GM19193 (cell line): ENCODE measurements around the gene CES5A.

Experiments
- POLR2A ChIP-seq: IDR thresholded peaks from 4 replicates; pipeline ENCODE4 v1.6.1; 2011; ENCODE audit not compliant: insufficient read depth, insufficient read length; ENCODE audit errors: extremely low read depth

CES5A gene

GRCh38 chr16:55900616-55901393 is 25.6 kb upstream of the CES5A start:
- no peak for TF ChIP-seq POLR2A

GRCh38 chr16:55899857-55900256 is 24.7 kb upstream of the CES5A start:
- no peak for TF ChIP-seq POLR2A

GRCh38 chr16:55898592-55898991 is 23.4 kb upstream of the CES5A start:
- TF ChIP-seq POLR2A = no peak

- no peak for TF ChIP-seq POLR2A
Observed at GRCh38 chr16:55892821-55893220, 17.6 kb upstream of the CES5A start.

GRCh38 chr16:55889518-55889917 is 14.3 kb upstream of the CES5A start:
- no peak for TF ChIP-seq POLR2A

GRCh38 chr16:55888546-55888945 is 13.4 kb upstream of the CES5A start:
- TF ChIP-seq POLR2A = no peak

- no peak for TF ChIP-seq POLR2A
Observed at GRCh38 chr16:55876854-55877253, 1.7 kb upstream of the CES5A start.

GRCh38 chr16:55873122-55873521 is 2.1 kb downstream of the CES5A start:
- no peak for TF ChIP-seq POLR2A

- no peak for TF ChIP-seq POLR2A
Observed at GRCh38 chr16:55872130-55872529, 3.0 kb downstream of the CES5A start.

GRCh38 chr16:55871411-55872038 is 3.6 kb downstream of the CES5A start:
- TF ChIP-seq POLR2A = no peak

GRCh38 chr16:55868980-55869379 is 6.2 kb downstream of the CES5A start:
- no peak for TF ChIP-seq POLR2A

- no peak for TF ChIP-seq POLR2A
Observed at GRCh38 chr16:55868137-55868536, 7.0 kb downstream of the CES5A start.

GRCh38 chr16:55861288-55861687 is 13.9 kb downstream of the CES5A start:
- TF ChIP-seq POLR2A = no peak

GRCh38 chr16:55856950-55857349 is 18.2 kb downstream of the CES5A start:
- TF ChIP-seq POLR2A = no peak

GRCh38 chr16:55853114-55853513 is 22.1 kb downstream of the CES5A start:
- TF ChIP-seq POLR2A = no peak

GRCh38 chr16:55849536-55849935 is 25.6 kb downstream of the CES5A start:
- no peak for TF ChIP-seq POLR2A
